CD1c-positive myeloid dendritic cell (primary cell): Measurements from ENCODE around the gene TEX19.
"Not testable (repeated sequence)": the region's sequence is repeated elsewhere in the genome, so short reads cannot be mapped to it uniquely, and the experiment has no call there.

ENCODE experiments used
- DNase-seq: peaks from one replicate; pipeline ENCODE4 v3.0.0-alpha.2; 2016; ENCODE audit errors: extremely low spot score

Gene TEX19

DNA sequence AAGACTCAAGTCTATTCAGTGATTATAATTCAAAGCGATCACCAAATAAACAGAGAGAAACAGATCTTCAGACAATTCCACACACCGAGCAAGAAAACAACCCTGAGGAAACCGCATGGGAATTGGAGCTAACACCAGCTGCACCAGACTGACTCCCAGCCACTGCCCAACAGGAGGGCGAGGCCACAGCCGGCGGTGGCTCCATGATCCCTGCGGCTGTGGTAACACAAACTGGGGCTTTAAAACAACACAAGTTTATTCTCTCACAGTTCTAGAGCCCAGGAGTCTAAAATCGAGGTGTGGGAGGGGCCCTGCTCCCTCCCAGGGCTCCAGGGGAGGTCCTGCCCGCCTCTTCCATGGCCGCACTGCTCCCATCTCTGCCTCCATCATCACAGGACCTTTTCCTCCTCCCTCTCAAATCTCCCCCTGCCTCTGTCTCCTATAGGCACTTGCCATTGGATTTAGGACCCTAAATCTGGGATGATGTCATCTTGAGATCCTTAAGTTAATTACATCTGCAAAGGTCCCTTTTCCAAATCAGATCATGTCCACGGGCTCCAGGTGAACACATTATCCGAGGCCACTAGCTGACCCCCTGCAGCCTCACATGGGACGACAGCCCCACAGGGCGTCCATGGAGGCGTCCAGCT, 49.4 kb downstream of the TEX19 start:
- DNase-seq: no peak

DNA sequence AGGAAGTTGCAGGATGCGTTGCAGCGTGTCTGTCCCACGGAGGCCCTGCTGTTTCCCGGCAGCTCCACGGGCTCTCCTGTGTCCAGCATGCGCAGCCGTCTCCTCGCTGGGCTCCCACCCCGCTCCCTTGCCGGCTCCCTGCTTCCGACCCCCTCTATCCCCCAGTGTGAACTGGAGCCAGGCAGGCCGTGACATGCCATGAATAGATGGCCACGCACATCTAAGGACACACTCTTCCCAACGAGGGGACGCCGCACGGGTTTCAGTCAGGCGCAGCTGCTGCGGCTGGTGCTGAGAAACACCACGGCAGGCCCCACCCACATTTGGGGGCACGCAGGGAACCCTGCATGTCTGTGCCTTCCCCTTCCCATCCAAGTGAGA, 49.9 kb downstream of the TEX19 start:
- no peak for DNase-seq

DNA sequence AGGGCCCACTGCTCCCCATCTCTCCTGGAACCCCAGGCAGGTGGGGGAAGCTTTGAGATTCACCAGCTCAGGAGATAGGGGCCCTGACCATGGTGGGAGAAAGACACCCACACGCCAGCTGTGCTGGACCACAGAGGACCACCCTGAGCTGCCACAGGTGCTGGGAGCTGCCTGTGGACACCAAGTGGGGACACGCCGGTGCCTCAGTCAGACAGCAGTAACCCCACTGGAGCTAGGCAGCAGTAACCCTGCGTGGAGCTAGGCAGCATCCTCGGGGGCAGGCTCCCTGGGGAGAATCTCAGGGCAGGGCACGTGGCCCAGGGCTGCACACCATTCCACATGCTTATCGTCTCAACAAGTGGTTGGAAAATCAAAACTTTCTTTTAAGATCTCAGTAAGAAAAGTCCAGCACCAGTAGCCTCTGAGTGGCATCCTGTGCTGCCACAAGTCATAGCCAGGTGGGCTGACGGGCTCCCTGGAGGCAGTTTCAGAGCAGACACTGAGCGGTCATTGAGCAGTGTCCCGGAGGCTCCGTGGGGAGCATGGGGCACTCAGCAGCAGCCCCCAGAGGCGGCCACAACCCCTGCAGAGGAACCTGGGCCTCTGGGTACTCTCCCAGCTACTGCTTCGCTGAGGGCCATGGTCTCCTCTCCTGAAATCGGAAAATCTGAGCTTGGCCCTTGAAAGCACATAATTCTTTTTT, 51.1 kb downstream of the TEX19 start:
- DNase-seq: no peak

DNA sequence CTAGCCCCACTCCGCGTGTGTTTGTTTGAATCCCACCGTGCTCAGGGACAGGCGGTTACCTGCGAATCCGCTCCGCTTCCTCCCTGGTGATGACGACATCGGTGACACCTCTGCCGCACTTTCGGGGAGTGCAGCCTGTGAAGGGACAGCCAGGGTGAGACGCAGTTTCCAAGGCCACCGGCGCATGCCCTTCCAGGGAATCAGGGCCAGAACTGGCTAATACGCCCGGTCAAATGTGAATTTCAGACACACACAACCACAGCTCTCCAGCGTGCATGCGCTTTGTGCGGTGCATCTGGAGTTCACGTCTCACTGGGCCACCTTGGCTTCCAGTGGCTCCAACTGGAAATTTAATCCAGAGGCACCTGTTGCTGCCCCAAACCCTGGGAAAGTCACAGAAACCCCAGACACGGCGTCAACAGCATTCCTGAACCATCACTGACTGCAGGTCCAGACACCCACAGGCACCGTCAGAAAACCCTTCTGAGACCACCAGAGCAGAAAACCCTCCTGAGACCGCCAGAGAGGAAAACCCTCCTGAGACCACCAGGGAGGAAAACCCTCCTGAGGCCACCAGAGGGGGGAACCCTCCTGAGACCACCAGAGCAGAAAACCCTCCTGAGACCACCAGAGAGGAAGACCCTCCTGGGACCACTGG, 52.5 kb downstream of the TEX19 start:
- no peak for DNase-seq

DNA sequence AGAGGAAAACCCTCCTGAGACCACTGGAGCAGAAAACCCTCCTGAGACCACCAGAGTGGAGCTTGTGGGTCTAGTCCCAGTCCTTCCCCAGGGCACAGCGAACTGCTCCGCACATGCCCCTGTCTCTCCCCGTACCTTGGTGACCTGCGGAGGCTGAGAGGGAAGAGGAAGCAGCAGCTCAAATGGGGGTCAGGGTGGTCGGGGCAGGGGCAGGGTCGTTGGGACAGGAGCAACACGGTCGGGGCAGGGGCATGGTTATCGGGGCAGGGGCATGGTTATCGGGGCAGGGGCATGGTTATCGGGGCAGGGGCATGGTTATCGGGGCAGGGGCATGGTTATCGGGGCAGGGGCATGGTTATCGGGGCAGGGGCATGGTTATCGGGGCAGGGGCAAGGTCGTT, 53.0 kb downstream of the TEX19 start:
- not testable (repeated sequence) for DNase-seq

DNA sequence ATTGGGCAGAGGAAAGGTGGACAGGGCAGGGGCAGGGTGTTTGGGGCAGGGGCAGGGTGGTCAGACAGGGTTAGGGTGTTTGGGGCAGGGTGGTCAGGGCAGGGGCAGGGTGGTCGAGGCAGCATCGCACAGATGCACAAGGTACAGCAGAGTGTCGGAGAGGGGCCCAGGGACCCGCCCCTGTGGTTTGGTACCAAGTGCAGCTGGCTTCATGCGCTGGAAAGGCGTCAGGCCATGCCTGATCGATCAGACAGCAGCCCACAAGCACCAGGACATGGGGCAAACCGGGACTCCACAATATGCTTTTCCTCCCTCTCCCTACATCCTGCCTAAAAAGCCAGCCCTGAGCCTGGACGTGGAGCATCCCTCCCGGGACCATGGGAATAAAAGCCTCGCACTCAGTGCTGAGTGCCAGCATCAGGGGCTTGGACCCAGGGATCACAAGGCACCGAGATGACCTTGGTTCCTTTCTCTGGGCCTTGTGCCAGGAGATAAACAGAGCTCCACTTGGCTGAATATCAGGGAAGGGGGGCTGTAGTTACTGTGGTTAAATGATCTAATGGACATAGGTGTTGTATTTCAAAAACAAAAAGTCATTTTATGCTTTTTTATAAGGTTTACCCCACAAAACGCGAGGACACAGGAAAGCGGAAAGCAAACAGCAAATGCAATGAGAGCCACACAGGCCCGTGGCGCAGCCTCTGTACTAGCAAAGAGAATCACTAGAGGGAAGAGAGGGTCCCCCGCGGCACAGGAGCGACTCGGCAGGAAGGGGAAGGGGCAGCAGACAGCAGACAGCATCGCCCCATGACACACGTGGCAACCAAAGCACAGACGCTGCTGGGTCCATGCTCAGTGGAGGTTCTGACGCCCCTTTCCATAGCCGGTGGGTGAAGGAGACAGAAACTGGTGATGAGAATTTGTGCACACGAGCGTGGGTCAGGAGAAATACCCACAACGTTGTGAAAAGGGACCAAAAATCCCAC, 53.8 kb downstream of the TEX19 start:
- DNase-seq: no peak
